ENCODE data around the gene IGF2R. TPM values are rescaled to one million over a fixed set of nuclear protein-coding genes. Genes with fewer than 3 reads are reported as not detected.
"Not testable (repeated sequence)": the region's sequence is repeated elsewhere in the genome, so short reads cannot be mapped to it uniquely, and the experiment has no call there.

IGF2R gene
- total RNA-seq, 4 donors from 2014 or later = 38.2 to 56.1 (median 52.0) TPM

DNA sequence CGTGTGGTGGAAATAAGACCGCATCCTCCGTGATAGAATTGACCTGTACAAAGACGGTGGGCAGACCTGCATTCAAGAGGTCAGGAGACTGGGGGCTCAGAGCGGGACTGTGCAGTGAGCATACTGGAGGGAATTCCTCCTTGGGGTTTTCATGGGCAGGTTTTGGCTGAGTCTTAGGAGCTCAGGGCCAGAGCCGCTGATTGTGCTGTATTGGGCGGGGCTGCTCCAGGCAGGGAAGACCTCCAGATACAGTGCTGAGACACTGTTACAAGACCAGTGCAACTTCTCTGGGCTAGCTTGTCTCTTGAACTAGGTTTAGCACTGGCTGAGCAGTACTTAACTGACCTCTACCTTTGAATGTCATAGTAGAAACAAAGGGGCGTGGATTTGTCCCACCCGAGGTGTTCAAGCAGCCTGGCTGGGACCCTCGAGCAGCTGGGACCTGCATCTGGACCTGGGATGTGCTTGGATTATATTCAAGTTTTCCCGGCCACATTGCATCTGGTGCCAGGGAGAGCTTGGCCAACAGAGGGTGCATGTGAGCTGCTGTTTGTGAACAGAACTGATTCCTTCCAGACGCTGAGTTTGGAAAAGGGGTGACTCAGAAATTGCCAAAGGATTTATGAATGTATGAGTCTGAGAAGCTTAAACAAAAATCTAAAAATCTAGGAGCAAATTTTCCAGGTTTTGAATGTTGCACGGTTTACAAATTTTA, 119.3 kb downstream of the IGF2R start:
- no peak overlapping the region for H3K4me3 ChIP-seq
- H3K36me3 ChIP-seq = peaks cover 37 to 100% (median 76%) of the 10 kb centered on the region in 3 donors
- DNase-seq = no peak
- H3K4me1 ChIP-seq = peaks cover 0 to 5% (median 0%) of the 10 kb centered on the region in 3 donors
- TF ChIP-seq, protein P1, sequence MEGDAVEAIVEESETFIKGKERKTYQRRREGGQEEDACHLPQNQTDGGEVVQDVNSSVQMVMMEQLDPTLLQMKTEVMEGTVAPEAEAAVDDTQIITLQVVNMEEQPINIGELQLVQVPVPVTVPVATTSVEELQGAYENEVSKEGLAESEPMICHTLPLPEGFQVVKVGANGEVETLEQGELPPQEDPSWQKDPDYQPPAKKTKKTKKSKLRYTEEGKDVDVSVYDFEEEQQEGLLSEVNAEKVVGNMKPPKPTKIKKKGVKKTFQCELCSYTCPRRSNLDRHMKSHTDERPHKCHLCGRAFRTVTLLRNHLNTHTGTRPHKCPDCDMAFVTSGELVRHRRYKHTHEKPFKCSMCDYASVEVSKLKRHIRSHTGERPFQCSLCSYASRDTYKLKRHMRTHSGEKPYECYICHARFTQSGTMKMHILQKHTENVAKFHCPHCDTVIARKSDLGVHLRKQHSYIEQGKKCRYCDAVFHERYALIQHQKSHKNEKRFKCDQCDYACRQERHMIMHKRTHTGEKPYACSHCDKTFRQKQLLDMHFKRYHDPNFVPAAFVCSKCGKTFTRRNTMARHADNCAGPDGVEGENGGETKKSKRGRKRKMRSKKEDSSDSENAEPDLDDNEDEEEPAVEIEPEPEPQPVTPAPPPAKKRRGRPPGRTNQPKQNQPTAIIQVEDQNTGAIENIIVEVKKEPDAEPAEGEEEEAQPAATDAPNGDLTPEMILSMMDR (IDR thresholded peaks at IDR 0.05) = peak; percentile 19 to 65 (median 55)
- no peak for TF ChIP-seq POLR2A (IDR thresholded peaks at IDR 0.05)
- 46 to 56% methylated on average over 12 to 13 of the region's 13 CpGs for WGBS, 2 donors
- intact Hi-C loops (cut with DNase I) = no loop called here
- H3K27me3 ChIP-seq = no peaks in the 10 kb centered on the region
- H3K9me3 ChIP-seq = no peaks in the 10 kb centered on the region
- H3K27ac ChIP-seq = peak overlapping the region in 3 of 4 donors; percentile 39 to 59 (median 42)

DNA sequence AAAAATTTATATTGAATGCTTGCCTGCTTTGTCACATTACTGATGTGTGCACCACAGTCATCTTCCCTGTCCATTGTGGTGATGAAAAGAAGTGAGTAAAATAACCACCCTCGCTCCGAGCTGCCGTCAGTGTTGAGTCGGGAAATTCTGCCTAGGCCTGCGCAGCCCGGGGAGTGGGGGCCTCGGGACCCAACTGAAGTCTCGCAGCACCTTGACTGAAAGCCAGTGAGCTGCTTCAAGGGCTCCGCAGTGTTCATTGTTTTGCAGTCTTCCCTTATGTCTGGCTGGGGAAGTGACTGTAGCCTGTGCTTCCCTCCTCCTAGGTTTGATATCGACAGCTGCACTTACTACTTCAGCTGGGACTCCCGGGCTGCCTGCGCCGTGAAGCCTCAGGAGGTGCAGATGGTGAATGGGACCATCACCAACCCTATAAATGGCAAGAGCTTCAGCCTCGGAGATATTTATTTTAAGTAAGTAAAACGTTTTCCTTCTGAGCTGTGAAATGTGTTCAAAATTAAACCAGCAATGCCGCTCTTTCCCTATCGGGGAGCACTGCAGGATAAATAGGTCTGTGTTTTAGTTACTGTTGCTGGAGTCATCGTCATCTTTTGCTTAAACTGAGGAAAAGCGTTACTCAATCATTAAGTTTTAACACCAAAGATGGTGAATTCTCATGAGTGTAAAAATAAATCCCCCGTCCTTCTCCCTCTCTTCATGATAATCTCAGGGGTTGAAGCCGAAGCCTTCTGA, 120.1 kb downstream of the IGF2R start:
- WGBS, 2 donors = 86 to 88% methylated on average over 20 to 21 of the region's 21 CpGs
- no peaks in the 10 kb centered on the region for H3K9me3 ChIP-seq
- H3K27me3 ChIP-seq = no peaks in the 10 kb centered on the region
- peaks cover 32 to 100% (median 76%) of the 10 kb centered on the region in 3 donors for H3K36me3 ChIP-seq
- no peak overlapping the region for H3K4me3 ChIP-seq
- H3K4me1 ChIP-seq = peaks cover 0 to 5% (median 0%) of the 10 kb centered on the region in 3 donors
- DNase-seq = no peak
- no peak for TF ChIP-seq POLR2A (IDR thresholded peaks at IDR 0.05)
- TF ChIP-seq, protein P1 (IDR thresholded peaks at IDR 0.05) = no peak
- intact Hi-C loops (cut with DNase I) = no loop called here
- H3K27ac ChIP-seq = peak overlapping the region in 3 of 4 donors; percentile 42 to 59 (median 49)

DNA sequence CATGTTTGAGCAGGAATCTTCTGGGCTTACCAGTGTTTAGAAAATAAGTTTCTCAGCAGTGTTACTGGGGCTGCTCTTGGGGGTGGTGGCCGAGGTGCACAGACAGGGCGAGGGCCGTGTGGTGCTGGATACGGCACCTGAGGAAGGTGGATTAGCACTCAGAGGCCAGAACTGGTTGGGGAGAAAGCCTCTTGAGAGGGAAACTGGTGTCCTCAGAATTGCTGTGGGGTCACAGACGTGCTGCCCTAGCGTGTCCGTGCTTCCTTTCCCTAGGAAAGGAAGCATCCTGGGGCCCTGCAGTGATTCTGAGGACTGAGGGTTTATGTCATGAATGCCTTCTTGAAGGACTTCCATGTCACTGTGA, 120.6 kb downstream of the IGF2R start:
- Histone ChIP-seq H3K4me1 (peaks cover 0 to 5% (median 0%) of the 10 kb centered on the region in 3 donors), H3K4me3 (no peak overlapping the region), H3K27me3 (no peaks in the 10 kb centered on the region), H3K36me3 (peaks cover 27 to 100% (median 75%) of the 10 kb centered on the region in 3 donors), H3K27ac (peak overlapping the region in 2 of 4 donors; percentile 34 to 59), H3K9me3 (no peaks in the 10 kb centered on the region)
- intact Hi-C loops (cut with DNase I) = no loop called here
- TF ChIP-seq, protein P1 (IDR thresholded peaks at IDR 0.05) = no peak
- no peak for TF ChIP-seq POLR2A (IDR thresholded peaks at IDR 0.05)
- WGBS, 2 donors = 80 to 95% methylated on average over 1 to 7 of the region's 7 CpGs
- no peak for DNase-seq

DNA sequence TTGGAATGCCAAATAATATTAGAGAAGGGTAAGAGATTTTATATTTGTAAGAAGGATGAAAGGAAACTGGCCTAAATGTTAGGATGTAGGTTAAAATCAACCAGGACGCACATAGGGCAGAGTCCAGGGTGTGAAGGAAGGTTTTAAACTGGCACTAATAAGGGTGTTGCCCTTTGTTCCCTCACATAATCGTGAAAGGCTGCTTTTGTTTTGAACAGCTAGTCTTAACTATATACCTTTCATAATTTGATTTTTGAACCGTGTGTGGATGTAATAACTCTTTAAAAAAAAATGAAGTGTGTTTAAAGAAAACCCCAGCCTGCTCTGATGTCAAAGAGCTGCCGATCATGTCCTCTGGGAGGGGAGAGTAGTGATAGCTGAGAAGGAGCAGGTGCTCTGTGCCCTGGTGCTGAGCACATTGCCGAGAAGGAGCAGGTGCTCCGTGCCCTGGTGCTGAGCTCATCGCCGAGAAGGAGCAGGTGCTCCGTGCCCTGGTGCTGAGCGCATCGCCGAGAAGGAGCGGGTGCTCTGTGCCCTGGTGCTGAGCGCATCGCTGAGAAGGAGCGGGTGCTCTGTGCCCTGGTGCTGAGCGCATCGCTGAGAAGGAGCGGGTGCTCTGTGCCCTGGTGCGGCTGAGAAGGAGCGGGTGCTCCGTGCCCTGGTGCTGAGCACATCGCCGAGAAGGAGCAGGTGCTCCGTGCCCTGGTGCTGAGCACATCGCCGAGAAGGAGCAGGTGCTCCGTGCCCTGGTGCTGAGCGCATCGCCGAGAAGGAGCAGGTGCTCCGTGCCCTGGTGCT, 121.8 kb downstream of the IGF2R start:
- H3K4me3 ChIP-seq; H3K9me3 ChIP-seq; H3K4me1 ChIP-seq; H3K27me3 ChIP-seq; intact Hi-C loops (cut with DNase I); DNase-seq; H3K27ac ChIP-seq: not testable (repeated sequence)
- WGBS, 2 donors = 87 to 90% methylated on average over 4 of the region's 32 CpGs
- peaks cover 21 to 100% (median 64%) of the 10 kb centered on the region in 3 donors for H3K36me3 ChIP-seq

DNA sequence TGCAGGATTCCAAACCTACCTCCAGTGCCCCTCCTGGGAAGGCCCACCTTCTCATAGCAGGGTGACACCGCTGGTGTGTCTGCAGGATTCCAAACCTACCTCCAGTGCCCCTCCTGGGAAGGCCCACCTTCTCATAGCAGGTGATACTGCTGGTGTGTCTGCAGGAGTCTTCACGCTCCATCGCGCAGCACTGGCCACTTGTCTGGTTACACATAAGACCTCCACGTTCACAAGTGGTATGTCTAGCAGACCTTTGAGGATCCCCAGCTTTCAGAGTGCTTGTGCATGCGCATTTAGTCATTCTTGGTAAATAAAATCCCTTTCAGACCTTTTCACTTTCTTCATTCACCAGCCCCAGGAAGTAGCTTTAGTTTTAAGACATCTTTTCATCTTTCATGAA, 123.3 kb downstream of the IGF2R start:
- H3K27me3 ChIP-seq; H3K4me1 ChIP-seq; DNase-seq; H3K4me3 ChIP-seq; H3K9me3 ChIP-seq; intact Hi-C loops (cut with DNase I); H3K27ac ChIP-seq: not testable (repeated sequence)
- WGBS, 2 donors = 82 to 94% methylated on average over 2 to 5 of the region's 6 CpGs
- H3K36me3 ChIP-seq = peaks cover 21 to 100% (median 63%) of the 10 kb centered on the region in 3 donors

Data from esophagus squamous epithelium (tissue), 5 donors.